ENCODE results near the gene ZNF215. TPM values are rescaled to one million over a fixed set of nuclear protein-coding genes. Genes with fewer than 3 reads are reported as not detected.

Gene ZNF215
- 0.85 to 1.3 TPM (median 1.1 TPM) in 5 replicates for total RNA-seq (2022; extraction: Qiagen RNA extraction)

DNA sequence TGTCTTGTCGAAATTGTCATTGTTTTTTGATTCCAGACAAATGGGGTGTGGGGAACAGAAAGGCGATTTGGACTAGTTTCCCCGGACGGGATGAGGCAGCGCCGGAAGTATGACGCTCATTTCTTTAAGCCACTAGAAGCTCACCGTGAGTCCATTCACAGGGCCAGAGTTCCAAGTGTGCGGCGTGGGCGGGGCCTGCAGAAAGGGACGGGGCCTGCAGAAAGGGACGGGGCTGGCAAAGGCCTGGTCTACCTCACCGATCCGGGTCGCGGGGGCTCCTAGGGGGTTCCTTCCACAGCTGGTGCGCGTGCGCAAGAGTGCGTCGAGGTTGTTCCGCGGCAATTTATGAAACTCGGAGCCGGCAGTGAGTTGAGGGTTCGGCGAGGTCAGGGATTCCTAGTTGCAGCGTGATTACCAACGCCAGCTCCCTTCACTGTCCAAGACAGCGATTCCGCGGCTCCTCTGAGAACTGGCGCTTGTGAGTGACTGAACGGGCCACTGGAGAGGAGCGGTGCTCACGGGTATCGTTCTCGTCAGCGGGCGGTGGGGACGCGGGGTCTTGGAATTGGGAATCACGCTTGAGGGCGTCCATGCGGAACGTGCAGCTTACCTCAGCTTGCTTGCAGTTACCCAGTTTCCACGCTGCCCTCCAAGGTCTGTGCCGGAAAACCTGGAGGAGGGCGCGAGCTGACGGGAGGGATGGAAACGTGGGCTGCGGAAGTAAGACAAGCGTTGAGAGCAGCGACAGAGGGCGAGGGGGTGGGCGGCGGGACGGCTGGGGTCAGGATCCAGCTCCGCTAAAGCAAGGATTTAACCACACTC, at the start of gene ZNF215:
ZNF215 (plus strand) TSS at position 219 of the 822 bp plus-strand sequence. CDS start 5,847 bp downstream, outside the sequence.

DNA sequence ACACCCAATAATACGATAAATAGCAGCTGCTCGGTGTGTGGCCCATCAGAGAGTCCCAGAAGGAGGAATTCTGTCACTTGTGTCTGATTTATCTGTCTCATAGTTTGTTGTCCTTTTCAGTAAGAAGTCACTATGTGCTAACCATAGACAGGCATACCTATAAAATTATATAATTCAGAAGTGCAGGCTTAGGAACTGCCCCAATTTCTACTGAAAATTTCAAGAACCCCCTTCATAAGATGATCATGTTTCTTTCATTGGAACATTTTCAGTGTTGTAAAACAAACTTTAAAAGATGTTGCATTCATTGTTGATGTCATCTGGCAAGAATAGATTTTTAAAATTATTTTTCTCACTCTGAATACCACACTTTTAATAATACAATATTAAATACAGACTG, 33.8 kb upstream of the ZNF215 start, which contains the start of gene OR2D2:
OR2D2 (minus strand) TSS at position 101 of the 400 bp plus-strand sequence; CDS start at position 101, 0 bp downstream.

DNA sequence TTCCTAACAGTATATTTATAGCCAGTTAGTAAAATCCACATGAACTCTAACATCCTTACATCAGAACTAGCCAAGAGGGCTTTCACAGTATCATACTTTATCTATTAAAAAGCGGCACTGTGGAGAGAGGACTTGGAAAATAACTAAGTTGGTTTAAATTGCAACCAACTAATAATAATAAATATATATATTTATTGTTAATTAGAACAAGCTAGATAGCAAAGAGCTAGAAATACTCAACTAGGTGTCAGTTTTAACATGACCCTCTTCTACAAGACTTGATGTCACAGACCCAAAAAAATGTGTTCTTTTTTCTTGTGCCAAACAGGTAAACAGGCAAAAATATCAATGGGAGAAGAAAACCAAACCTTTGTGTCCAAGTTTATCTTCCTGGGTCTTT, 5.5 kb upstream of the ZNF215 start, which contains the start of gene OR2D3:
OR2D3 (plus strand) TSS at position 301 of the 400 bp plus-strand sequence; CDS start at position 301, 0 bp downstream.

Other genes starting within 250 kb of the ZNF215 start
- 91.6 to 113 TPM (median 106 TPM) in 5 replicates for gene MRPL17, start 243.1 kb upstream of the ZNF215 start, total RNA-seq (2022; extraction: Qiagen RNA extraction)
- 0.05 TPM in 2 of 5 replicates, not detected in the others for gene OR2AG2, start 154.4 kb upstream of the ZNF215 start, total RNA-seq (2022; extraction: Qiagen RNA extraction)
- gene OR2AG1, start 143.4 kb upstream of the ZNF215 start, total RNA-seq (2022; extraction: Qiagen RNA extraction), result not detected in 5 replicates
- gene OR6A2, start 126.7 kb upstream of the ZNF215 start, total RNA-seq (2022; extraction: Qiagen RNA extraction), result not detected in 5 replicates
- gene OR10A5, start 80.7 kb upstream of the ZNF215 start, total RNA-seq (2022; extraction: Qiagen RNA extraction), result not detected in 5 replicates
- gene OR10A2, start 63.4 kb upstream of the ZNF215 start, total RNA-seq (2022; extraction: Qiagen RNA extraction), result not detected in 5 replicates
- gene OR10A4, start 49.8 kb upstream of the ZNF215 start, total RNA-seq (2022; extraction: Qiagen RNA extraction), result not detected in 5 replicates
- not detected in 5 replicates for gene OR2D2, start 33.9 kb upstream of the ZNF215 start, total RNA-seq (2022; extraction: Qiagen RNA extraction)
- gene OR2D3, start 5.4 kb upstream of the ZNF215 start, total RNA-seq (2022; extraction: Qiagen RNA extraction), result not detected in 5 replicates
- gene ZNF214, start 93.9 kb downstream of the ZNF215 start, total RNA-seq (2022; extraction: Qiagen RNA extraction), result 0.57 to 1.1 TPM (median 0.79 TPM) in 5 replicates
- gene NLRP14, start 94.1 kb downstream of the ZNF215 start, total RNA-seq (2022; extraction: Qiagen RNA extraction), result not detected in 5 replicates
- gene RBMXL2, start 162.6 kb downstream of the ZNF215 start, total RNA-seq (2022; extraction: Qiagen RNA extraction), result not detected in 5 replicates